Smooth muscle cell (in vitro differentiated cells): Measurements from ENCODE around the gene DHRS4L2. TPM values are rescaled to one million over a fixed set of nuclear protein-coding genes. Genes with fewer than 3 reads are reported as not detected.
"Not testable (repeated sequence)": the region's sequence is repeated elsewhere in the genome, so short reads cannot be mapped to it uniquely, and the experiment has no call there.

Experiments
- DNase-seq: peaks from one replicate; lab custom pipeline; 2025; ENCODE audit not compliant: unreplicated experiment; lab: John Stamatoyannopoulos, UW
- H2AFZ ChIP-seq: fragments of 200-600 bp; sonication (generic); 2 replicates; pipeline ENCODE4 v1.6.0; 2016; ENCODE audit warnings: antibody characterized with exemption, low read depth, mild to moderate bottlenecking
- H3F3A ChIP-seq: fragments of 200-600 bp; sonication (generic); 2 replicates; pipeline ENCODE4 v1.6.0; 2017; ENCODE audit warnings: antibody characterized with exemption, low read depth
- H3K27ac ChIP-seq: fragments of 200-600 bp; sonication (generic); 2 replicates; pipeline ENCODE4 v1.5.1; 2016; ENCODE audit warnings: low read depth, mild to moderate bottlenecking
- H3K27me3 ChIP-seq: fragments of 200-600 bp; sonication (generic); 2 replicates; pipeline ENCODE4 v1.6.1; 2016; ENCODE audit warnings: low read depth, mild to moderate bottlenecking
- H3K36me3 ChIP-seq: fragments of 200-600 bp; sonication (generic); 2 replicates; pipeline ENCODE4 v1.5.1; 2016; ENCODE audit warnings: low read depth
- H3K4me1 ChIP-seq: fragments of 200-600 bp; sonication (generic); 2 replicates; pipeline ENCODE4 v1.5.1; 2016; ENCODE audit warnings: low read depth
- H3K4me2 ChIP-seq: fragments of 200-600 bp; sonication (generic); 2 replicates; pipeline ENCODE4 v1.6.0; 2016; ENCODE audit warnings: mild to moderate bottlenecking
- H3K4me3 ChIP-seq: fragments of 200-600 bp; sonication (generic); 2 replicates; pipeline ENCODE4 v1.5.1; 2016; ENCODE audit warnings: mild to moderate bottlenecking
- H3K79me2 ChIP-seq: fragments of 200-600 bp; sonication (generic); 2 replicates; pipeline ENCODE4 v1.6.0; 2016; ENCODE audit warnings: low read depth, mild to moderate bottlenecking
- H3K9ac ChIP-seq: fragments of 200-600 bp; sonication (generic); 2 replicates; pipeline ENCODE4 v1.6.0; 2016; ENCODE audit warnings: low read depth
- H3K9me3 ChIP-seq: fragments of 200-600 bp; sonication (generic); replicated peaks from 2 replicates; pipeline ENCODE4 v1.5.1; 2016; ENCODE audit warnings: low read depth
- H4K20me1 ChIP-seq: fragments of 200-600 bp; sonication (generic); 2 replicates; pipeline ENCODE4 v1.6.0; 2016; ENCODE audit warnings: low read depth
- WGBS: methylation state at CpG from one replicate; pipeline ENCODE4 v1.1.7; 2016; ENCODE audit warnings: low lambda C conversion rate; 5-methylcytosine and 5-hydroxymethylcytosine counted together
- polyA plus RNA-seq: library from polyadenylated mRNA; unstranded; fragments of >200 nt; fragmentation: Nextera tagmentation; extraction: Ambion mirVana; gene quantifications from 2 replicates; pipeline ENCODE4 v1.2.1, GENCODE V29; 2016
- total RNA-seq: library from RNA; depleted of rRNA; stranded (reverse); fragments of >200 nt; gene quantifications from 2 replicates; pipeline ENCODE4 v1.2.3, GENCODE V29; 2014
- TF ChIP-seq, protein P1 (sequence below): fragments of 200-600 bp; sonication (generic); IDR thresholded peaks from 2 replicates; pipeline ENCODE4 v1.5.1; 2017; ENCODE audit warnings: borderline replicate concordance, mild to moderate bottlenecking, antibody characterized with exemption; ENCODE audit not compliant: insufficient read depth, poor library complexity, severe bottlenecking

DHRS4L2 gene
- total and polyA plus RNA-seq, 2 experiments from 2014 or later = 8.2 to 21.5 TPM

DNA sequence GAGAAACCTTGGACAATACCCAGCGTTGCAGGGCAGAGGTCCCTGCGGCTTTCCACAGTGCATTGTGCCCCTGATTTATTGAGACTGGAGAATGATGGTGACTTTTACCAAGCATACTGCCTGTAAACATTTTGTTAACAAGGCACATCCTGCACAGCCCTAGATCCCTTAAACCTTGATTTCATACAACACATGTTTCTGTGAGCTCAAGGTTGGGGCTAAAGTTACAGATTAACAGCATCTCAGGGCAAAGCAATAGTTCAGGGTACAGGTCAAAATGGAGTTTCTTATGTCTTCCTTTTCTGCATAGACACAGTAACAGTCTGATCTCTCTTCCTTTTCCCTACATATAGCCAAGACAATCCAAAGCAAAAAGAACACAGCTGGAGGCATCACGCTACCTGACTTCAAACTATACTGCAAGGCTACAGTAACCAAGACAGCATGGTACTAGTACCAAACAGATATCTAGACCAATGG is 36.2 kb downstream of the DHRS4L2 start:
- H3K27me3 ChIP-seq, H2AFZ ChIP-seq, H3K4me2 ChIP-seq, H3K9ac ChIP-seq, H3K36me3 ChIP-seq, DNase-seq, H4K20me1 ChIP-seq, H3K79me2 ChIP-seq, H3K4me3 ChIP-seq, H3K4me1 ChIP-seq, H3K27ac ChIP-seq, H3F3A ChIP-seq, H3K9me3 ChIP-seq: not testable (repeated sequence)
- 87% methylated on average over 3 of the region's 3 CpGs for WGBS

DNA sequence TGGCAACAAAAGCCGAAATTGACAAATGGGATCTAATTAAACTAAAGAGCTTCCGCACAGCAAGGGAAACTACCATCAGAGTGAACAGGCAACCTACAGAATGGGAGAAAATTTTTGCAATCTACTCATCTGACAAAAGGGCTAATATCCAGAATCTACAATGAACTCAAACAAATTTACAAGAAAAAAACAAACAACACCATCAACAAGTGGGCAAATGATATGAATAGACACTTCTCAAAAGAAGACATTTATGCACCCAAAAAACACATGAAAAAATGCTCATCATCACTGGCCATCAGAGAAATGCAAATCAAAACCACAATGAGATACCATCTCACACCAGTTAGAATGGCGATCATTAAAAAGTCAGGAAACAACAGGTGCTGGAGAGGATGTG is 41.0 kb downstream of the DHRS4L2 start:
- H4K20me1 ChIP-seq, H2AFZ ChIP-seq, H3K27me3 ChIP-seq, H3K36me3 ChIP-seq, H3K9ac ChIP-seq, H3K4me3 ChIP-seq, H3K4me2 ChIP-seq, H3K79me2 ChIP-seq, H3F3A ChIP-seq, H3K9me3 ChIP-seq, H3K27ac ChIP-seq, DNase-seq, H3K4me1 ChIP-seq: not testable (repeated sequence)
- 86% methylated on average over 2 of the region's 3 CpGs for WGBS

DNA sequence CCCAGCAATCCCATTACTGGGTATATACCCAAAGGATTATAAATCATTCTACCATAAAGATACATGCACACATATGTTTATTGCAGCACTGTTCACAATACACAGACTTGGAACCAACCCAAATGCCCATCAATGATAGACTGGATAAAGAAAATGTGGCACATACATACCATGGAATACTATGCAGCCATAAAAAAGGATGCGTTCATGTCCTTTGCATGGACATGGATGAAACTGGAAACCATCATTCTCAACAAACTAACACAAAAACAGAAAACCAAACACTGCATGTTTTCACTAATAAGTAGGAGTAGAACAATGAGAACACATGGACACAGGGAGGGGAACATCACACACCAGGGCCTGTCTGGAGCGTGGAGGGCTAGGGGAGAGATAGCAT is 42.6 kb downstream of the DHRS4L2 start:
- not testable (repeated sequence) for H3K9me3 ChIP-seq, H3K4me2 ChIP-seq, H3K36me3 ChIP-seq, H2AFZ ChIP-seq, H3K4me3 ChIP-seq, H3K9ac ChIP-seq, H3K4me1 ChIP-seq, DNase-seq, H3K79me2 ChIP-seq, H3F3A ChIP-seq, H4K20me1 ChIP-seq, H3K27ac ChIP-seq, H3K27me3 ChIP-seq
- WGBS = 88% methylated on average over 2 of the region's 2 CpGs

DNA sequence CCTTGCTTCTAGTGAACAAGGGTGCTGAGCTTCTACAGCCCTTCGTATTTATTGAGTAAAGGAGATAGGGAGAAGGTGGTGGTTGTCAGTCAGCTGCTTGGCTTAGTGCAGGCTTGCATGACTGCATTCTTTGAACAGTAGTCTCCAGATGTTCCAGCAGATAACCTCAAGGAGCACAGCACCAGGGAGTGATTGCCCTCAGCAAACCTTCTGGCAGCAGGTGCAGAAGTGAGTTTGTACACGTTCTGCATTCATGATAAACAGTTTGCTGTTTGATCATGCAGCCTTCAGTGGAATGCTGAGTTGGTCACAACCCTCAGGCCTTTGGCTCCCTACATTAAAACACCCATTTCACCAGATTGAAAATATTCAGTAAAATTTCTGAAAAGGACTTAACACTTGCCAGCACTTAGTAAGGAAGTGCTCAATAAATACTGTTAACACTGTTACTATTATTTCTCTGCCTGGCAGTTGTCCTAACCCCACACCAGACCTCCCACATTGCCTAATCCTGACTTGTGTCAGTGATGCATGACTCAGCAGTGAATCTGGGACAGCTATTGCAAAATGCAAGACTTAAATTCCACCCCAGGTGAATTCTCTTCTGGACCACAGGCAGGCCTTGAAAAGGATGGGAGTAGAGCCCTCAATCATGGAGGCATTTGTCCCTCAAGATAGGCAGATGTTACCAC is 44.1 kb downstream of the DHRS4L2 start:
- no peak overlapping the region for H3K4me2 ChIP-seq
- H3K79me2 ChIP-seq = no peaks in the 10 kb centered on the region
- no peak overlapping the region for H3K9ac ChIP-seq
- no peaks in the 10 kb centered on the region for H3K36me3 ChIP-seq
- H3K27ac ChIP-seq = no peak overlapping the region
- H2AFZ ChIP-seq = no peak overlapping the region
- no peaks in the 10 kb centered on the region for H3F3A ChIP-seq
- no peaks in the 10 kb centered on the region for H3K9me3 ChIP-seq
- DNase-seq = no peak
- no peaks in the 10 kb centered on the region for H3K4me1 ChIP-seq
- TF ChIP-seq, protein P1, sequence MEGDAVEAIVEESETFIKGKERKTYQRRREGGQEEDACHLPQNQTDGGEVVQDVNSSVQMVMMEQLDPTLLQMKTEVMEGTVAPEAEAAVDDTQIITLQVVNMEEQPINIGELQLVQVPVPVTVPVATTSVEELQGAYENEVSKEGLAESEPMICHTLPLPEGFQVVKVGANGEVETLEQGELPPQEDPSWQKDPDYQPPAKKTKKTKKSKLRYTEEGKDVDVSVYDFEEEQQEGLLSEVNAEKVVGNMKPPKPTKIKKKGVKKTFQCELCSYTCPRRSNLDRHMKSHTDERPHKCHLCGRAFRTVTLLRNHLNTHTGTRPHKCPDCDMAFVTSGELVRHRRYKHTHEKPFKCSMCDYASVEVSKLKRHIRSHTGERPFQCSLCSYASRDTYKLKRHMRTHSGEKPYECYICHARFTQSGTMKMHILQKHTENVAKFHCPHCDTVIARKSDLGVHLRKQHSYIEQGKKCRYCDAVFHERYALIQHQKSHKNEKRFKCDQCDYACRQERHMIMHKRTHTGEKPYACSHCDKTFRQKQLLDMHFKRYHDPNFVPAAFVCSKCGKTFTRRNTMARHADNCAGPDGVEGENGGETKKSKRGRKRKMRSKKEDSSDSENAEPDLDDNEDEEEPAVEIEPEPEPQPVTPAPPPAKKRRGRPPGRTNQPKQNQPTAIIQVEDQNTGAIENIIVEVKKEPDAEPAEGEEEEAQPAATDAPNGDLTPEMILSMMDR = no peak
- H3K27me3 ChIP-seq = no peaks in the 10 kb centered on the region
- WGBS = 89% methylated on average over 2 of the region's 2 CpGs
- H3K4me3 ChIP-seq = no peak overlapping the region
- no peaks in the 10 kb centered on the region for H4K20me1 ChIP-seq

DNA sequence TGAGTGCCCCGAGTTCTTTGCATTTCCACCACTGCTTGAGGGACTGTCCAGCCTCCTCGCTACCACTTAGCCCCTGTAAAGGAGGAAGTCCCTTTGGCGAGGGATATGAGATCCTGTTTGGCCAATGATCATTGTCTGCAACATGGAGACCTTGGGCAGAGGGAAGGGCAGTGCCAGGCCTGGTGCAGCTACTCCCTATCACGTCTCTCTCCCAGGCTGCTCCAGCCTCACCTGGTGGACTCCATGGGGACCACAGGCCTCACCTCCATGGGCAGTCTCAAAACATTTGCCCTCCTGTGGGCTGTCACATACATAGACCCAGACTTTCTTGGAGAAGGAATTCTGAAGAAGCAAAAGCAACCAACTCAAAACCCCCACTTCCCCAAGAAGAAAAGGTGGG is 47.0 kb downstream of the DHRS4L2 start:
- peak overlapping the region; percentile 97 for H3K4me2 ChIP-seq
- H3K27ac ChIP-seq, DNase-seq, H3K27me3 ChIP-seq, H3F3A ChIP-seq, H3K9me3 ChIP-seq, H3K4me1 ChIP-seq, H3K36me3 ChIP-seq, H3K9ac ChIP-seq, H3K79me2 ChIP-seq, H4K20me1 ChIP-seq: not testable (repeated sequence)
- H2AFZ ChIP-seq = peak overlapping the region; percentile 98
- H3K4me3 ChIP-seq = peak overlapping the region; percentile 84
- WGBS = 68% methylated on average over 4 of the region's 4 CpGs
